Keratinocyte (primary cell): Measurements from ENCODE around the gene BCAR3. TPM values are rescaled to one million over a fixed set of nuclear protein-coding genes. Genes with fewer than 3 reads are reported as not detected.

Experiments
- DNase-seq: peaks from one replicate; pipeline ENCODE4 v3.0.0-alpha.2; 2011; ENCODE audit warnings: low read depth, missing footprints, low spot score
- FAIRE-seq: peaks from 2 replicates; lab custom pipeline; 2011; peaks lifted over from hg19 to GRCh38; lab: Jason Lieb, UNC
- H2AFZ ChIP-seq: 2 replicates; pipeline ENCODE4 v1.6.0; 2012; ENCODE audit warnings: low read length, control low read depth, inconsistent platforms; ENCODE audit not compliant: control insufficient read depth
- H3K27ac ChIP-seq: 2 replicates; pipeline ENCODE4 v1.5.1; 2011; ENCODE audit warnings: low read length; ENCODE audit not compliant: control insufficient read depth, insufficient read depth
- H3K27me3 ChIP-seq: 3 replicates; pipeline ENCODE4 v1.6.0; 2011; ENCODE audit warnings: low read length; ENCODE audit not compliant: control insufficient read depth, insufficient read depth; ENCODE audit errors: extremely low read depth
- H3K36me3 ChIP-seq, 2 experiments: 2 replicates in 1 of 2; 3 replicates in 1 of 2; pipeline ENCODE4 v1.5.1; 2011; ENCODE audit warnings: low read length in 2 of 2, mild to moderate bottlenecking in 1 of 2; ENCODE audit not compliant: control insufficient read depth in 2 of 2, insufficient read depth in 2 of 2; ENCODE audit errors: extremely low read depth in 1 of 2
- H3K4me1 ChIP-seq: 3 replicates; pipeline ENCODE4 v1.5.1; 2011; ENCODE audit warnings: low read length; ENCODE audit not compliant: control insufficient read depth, insufficient read depth; ENCODE audit errors: extremely low read depth
- H3K4me2 ChIP-seq: 3 replicates; pipeline ENCODE4 v1.6.0; 2011; ENCODE audit warnings: low read depth, low read length; ENCODE audit not compliant: control insufficient read depth, insufficient read depth; ENCODE audit errors: extremely low read depth
- H3K4me3 ChIP-seq, 3 experiments: fragments of 200-600 bp in 1 of 3; sonication (generic) in 1 of 3; 2 replicates in 2 of 3; 3 replicates in 1 of 3; pipeline ENCODE4 v1.5.1; 2011 to 2016; ENCODE audit warnings: low read length in 3 of 3, mild to moderate bottlenecking in 3 of 3, control low read depth in 2 of 3, inconsistent platforms in 1 of 3, low read depth in 1 of 3, mixed read lengths in 1 of 3, mixed run types in 1 of 3, moderate library complexity in 1 of 3; ENCODE audit not compliant: control insufficient read depth in 2 of 3, insufficient read depth in 2 of 3; ENCODE audit errors: extremely low read depth in 1 of 3
- H3K79me2 ChIP-seq: 2 replicates; pipeline ENCODE4 v1.6.0; 2012; ENCODE audit warnings: low read length; ENCODE audit not compliant: control insufficient read depth, insufficient read depth
- H3K9ac ChIP-seq: 3 replicates; pipeline ENCODE4 v1.6.0; 2011; ENCODE audit warnings: low read length; ENCODE audit not compliant: control insufficient read depth, insufficient read depth; ENCODE audit errors: extremely low read depth
- H3K9me1 ChIP-seq: 3 replicates; pipeline ENCODE4 v1.6.0; 2011; ENCODE audit warnings: low read length; ENCODE audit not compliant: control insufficient read depth, insufficient read depth; ENCODE audit errors: extremely low read depth
- H3K9me3 ChIP-seq: 2 replicates; pipeline ENCODE4 v1.5.1; 2012; ENCODE audit warnings: low read depth, low read length; ENCODE audit not compliant: control insufficient read depth
- H4K20me1 ChIP-seq: 3 replicates; pipeline ENCODE4 v1.6.0; 2011; ENCODE audit warnings: low read length; ENCODE audit not compliant: control insufficient read depth, insufficient read depth; ENCODE audit errors: extremely low read depth
- EZH2 ChIP-seq: IDR thresholded peaks from one replicate; pipeline ENCODE4 v1.6.1; 2012; ENCODE audit warnings: inconsistent platforms, mild to moderate bottlenecking, low read length, moderate library complexity
- dilution Hi-C: fragments of 300-500 bp; cut with MboI; formaldehyde crosslinking; loops from one replicate; pipeline ENCODE4 v1.7.0; 2020; ENCODE audit warnings: low sequenced_read_pairs; ENCODE audit not compliant: extremely low pct_ligation_motif_present
- polyA plus RNA-seq, 5 experiments: library from polyadenylated mRNA; depleted of rRNA in 3 of 5; stranded (reverse) in 3 of 5; stranded (forward) in 1 of 5; unstranded in 1 of 5; fragments of >200 nt; gene quantifications; 1 replicate in 1 of 5; 2 replicates in 3 of 5; 3 replicates in 1 of 5; pipeline versions ENCODE4 v1.2.1 to v1.2.3, GENCODE V29; 2011 to 2012; ENCODE audit warnings: missing spikeins in 2 of 5, low read depth in 1 of 5, low replicate concordance in 1 of 5
- TF ChIP-seq, protein P1 (sequence below), 3 experiments: IDR thresholded peaks in 1 of 3; conservative IDR thresholded peaks in 1 of 3; optimal IDR thresholded peaks in 1 of 3; 2 replicates in 2 of 3; 3 replicates in 1 of 3; pipeline versions ENCODE3 to v1.5.1; 2011; ENCODE audit warnings: low read length in 3 of 3, mild to moderate bottlenecking in 3 of 3, moderate library complexity in 2 of 3, control low read depth in 1 of 3, inconsistent platforms in 1 of 3; ENCODE audit not compliant: insufficient read depth in 2 of 3; ENCODE audit errors: extremely low read depth in 1 of 3

BCAR3 gene
- polyA plus RNA-seq, 1 donor (not counting 4 experiments of a cell fraction or from before 2014, with no cell fraction given) = 77.2 TPM

DNA sequence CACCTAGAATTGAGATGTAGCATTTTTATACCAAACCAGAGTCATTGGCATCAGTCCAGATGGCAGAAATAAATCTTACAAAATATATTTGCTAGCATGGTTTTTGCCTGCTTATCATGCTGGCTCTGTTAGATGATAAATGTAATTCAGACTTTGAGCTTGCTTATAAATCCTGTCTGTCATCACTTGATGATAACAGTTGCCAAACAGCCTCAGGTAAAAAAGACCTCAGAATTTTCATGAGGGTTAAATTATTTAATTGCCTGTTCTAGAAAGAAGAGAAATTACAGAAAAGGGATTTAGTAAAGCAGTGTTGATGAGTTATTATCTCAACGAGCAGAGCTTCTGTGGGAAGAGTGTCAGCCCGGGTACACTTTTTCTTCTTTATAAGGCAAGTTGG lies 150.4 kb downstream of the BCAR3 start:
- Histone ChIP-seq H3K9me1 (no peaks in the 10 kb centered on the region), H3K79me2 (no peaks in the 10 kb centered on the region), H3K9me3 (no peaks in the 10 kb centered on the region), H3K4me1 (no peaks in the 10 kb centered on the region), H3K36me3 (peaks cover 0 to 1% of the 10 kb centered on the region in 2 experiments), H4K20me1 (no peaks in the 10 kb centered on the region), H2AFZ (no peak overlapping the region), H3K4me2 (no peak overlapping the region), H3K27ac (no peak overlapping the region), H3K4me3 (no peak overlapping the region), H3K27me3 (no peaks in the 10 kb centered on the region), H3K9ac (no peak overlapping the region)
- DNase-seq = no peak
- dilution Hi-C loops = no loop called here
- no peak for FAIRE-seq
- TF ChIP-seq EZH2 = no peak
- TF ChIP-seq, protein P1, sequence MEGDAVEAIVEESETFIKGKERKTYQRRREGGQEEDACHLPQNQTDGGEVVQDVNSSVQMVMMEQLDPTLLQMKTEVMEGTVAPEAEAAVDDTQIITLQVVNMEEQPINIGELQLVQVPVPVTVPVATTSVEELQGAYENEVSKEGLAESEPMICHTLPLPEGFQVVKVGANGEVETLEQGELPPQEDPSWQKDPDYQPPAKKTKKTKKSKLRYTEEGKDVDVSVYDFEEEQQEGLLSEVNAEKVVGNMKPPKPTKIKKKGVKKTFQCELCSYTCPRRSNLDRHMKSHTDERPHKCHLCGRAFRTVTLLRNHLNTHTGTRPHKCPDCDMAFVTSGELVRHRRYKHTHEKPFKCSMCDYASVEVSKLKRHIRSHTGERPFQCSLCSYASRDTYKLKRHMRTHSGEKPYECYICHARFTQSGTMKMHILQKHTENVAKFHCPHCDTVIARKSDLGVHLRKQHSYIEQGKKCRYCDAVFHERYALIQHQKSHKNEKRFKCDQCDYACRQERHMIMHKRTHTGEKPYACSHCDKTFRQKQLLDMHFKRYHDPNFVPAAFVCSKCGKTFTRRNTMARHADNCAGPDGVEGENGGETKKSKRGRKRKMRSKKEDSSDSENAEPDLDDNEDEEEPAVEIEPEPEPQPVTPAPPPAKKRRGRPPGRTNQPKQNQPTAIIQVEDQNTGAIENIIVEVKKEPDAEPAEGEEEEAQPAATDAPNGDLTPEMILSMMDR (optimal IDR thresholded peaks at IDR 0.05 in 1 of 3, IDR thresholded peaks at IDR 0.05 in 1 of 3, conservative IDR thresholded peaks at IDR 0.05 in 1 of 3; ENCODE audit: extremely low read depth in 1 of 3, insufficient read depth in 2 of 3, low read length in 3 of 3) = no peak

DNA sequence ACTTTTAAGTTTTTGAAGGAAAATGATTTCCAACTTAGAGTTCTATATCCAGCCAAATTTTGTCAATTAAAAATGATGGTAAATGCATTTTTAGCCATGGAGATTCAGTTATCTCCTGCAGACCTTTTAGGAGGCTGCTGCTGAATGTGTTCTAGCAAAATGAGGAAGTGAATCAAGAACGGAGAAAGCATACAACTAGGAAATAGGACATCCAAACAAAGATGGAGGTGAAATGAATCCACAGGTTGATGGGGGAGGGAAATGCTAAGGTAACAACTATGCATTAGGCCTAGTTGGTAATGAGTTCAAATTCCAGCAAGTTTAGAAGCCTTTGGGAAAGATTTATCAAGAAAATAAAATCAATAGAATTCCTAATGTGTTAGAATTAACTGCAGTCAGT lies 153.2 kb downstream of the BCAR3 start:
- no peaks in the 10 kb centered on the region for H3K27me3 ChIP-seq
- no peak for TF ChIP-seq EZH2
- TF ChIP-seq, protein P1 (optimal IDR thresholded peaks at IDR 0.05 in 1 of 3, IDR thresholded peaks at IDR 0.05 in 1 of 3, conservative IDR thresholded peaks at IDR 0.05 in 1 of 3; ENCODE audit: extremely low read depth in 1 of 3, insufficient read depth in 2 of 3, low read length in 3 of 3) = no peak

More for the DNA sequence above, 153.2 kb downstream of the BCAR3 start:
- no peak for FAIRE-seq
- Histone ChIP-seq H4K20me1 (no peaks in the 10 kb centered on the region), H3K79me2 (no peaks in the 10 kb centered on the region), H3K36me3 (no peaks in the 10 kb centered on the region), H3K4me2 (no peak overlapping the region), H3K27ac (no peak overlapping the region), H3K4me1 (no peaks in the 10 kb centered on the region), H3K9ac (no peak overlapping the region), H3K9me1 (no peaks in the 10 kb centered on the region), H3K9me3 (no peaks in the 10 kb centered on the region), H3K4me3 (no peak overlapping the region), H2AFZ (no peak overlapping the region)
- no peak for DNase-seq
- dilution Hi-C loops = no loop called here
